ENCODE data around the gene PAPPA. TPM values are rescaled to one million over a fixed set of nuclear protein-coding genes. Genes with fewer than 3 reads are reported as not detected.

PAPPA gene
- total and polyA plus RNA-seq, 9 of the 15 experiments (the other 6 are each of a cell fraction or from before 2014, with no cell fraction given), result 0.06 to 0.18 (median 0.11) TPM

GRCh38 chr9:116309900-116310611 lies 156.5 kb downstream of the PAPPA start:
- no peaks in the 10 kb centered on the region for H3K36me3 ChIP-seq (ENCODE audit: control insufficient read depth, insufficient read depth, low read length)
- ATAC-seq (no peak), FAIRE-seq (no peak), DNase-seq (ENCODE audit: extremely low read depth in 1 of 4, low spot score in 3 of 4) (no peak)
- H3K4me3 ChIP-seq, result no peak overlapping the region
- no peaks in the 10 kb centered on the region for H3K79me2 ChIP-seq (ENCODE audit: control insufficient read depth, insufficient read depth, low read length)
- WGBS (ENCODE audit: insufficient coverage, low coverage, missing lambda C conversion rate), result 28% methylated on average over 3 of the region's 3 CpGs
- intact Hi-C loops (cut with micrococcal nuclease), result no loop called here
- POLR2A ChIA-PET, result no interaction called here
- H3K27me3 ChIP-seq (ENCODE audit: control insufficient read depth in 2 of 2, insufficient read depth in 2 of 2, low read length in 2 of 2), result no peaks in the 10 kb centered on the region
- no peaks in the 10 kb centered on the region for H3K9me3 ChIP-seq (replicated peaks; ENCODE audit: control insufficient read depth, insufficient read depth, low read depth, low read length)
- H3K9ac ChIP-seq (ENCODE audit: insufficient read depth in 1 of 2, low read depth in 2 of 2, low read length in 2 of 2), result no peak overlapping the region
- H2AFZ ChIP-seq (ENCODE audit: low read depth, low read length), result no peak overlapping the region
- no peaks in the 10 kb centered on the region for H3K9me1 ChIP-seq (ENCODE audit: control insufficient read depth, insufficient read depth, low read length)
- H3K4me2 ChIP-seq (ENCODE audit: insufficient read depth, low read length), result no peak overlapping the region
- no peaks in the 10 kb centered on the region for H4K20me1 ChIP-seq (replicated peaks; ENCODE audit: control insufficient read depth, insufficient read depth, low read length)
- BruUV-seq (replicated peaks), result no TSS peak
- TF ChIP-seq CBX2 (IDR thresholded peaks at IDR 0.05; ENCODE audit: insufficient read depth, low read length, poor library complexity, severe bottlenecking), result no peak
- TF ChIP-seq TFE3 (CRISPR knock-in tag; IDR thresholded peaks at IDR 0.05), result no peak
- TF ChIP-seq HEY1 (CRISPR knock-in tag; IDR thresholded peaks at IDR 0.05; ENCODE audit: borderline replicate concordance), result no peak
- no peak for TF ChIP-seq ID3 (CRISPR knock-in tag; IDR thresholded peaks at IDR 0.05)
- TF ChIP-seq ID3 (tag; IDR thresholded peaks at IDR 0.05), result no peak
- TF ChIP-seq FOXJ3 (CRISPR knock-in tag; IDR thresholded peaks at IDR 0.05), result no peak
- TF ChIP-seq FOXJ2 (tag; IDR thresholded peaks at IDR 0.05), result no peak
- no peak for TF ChIP-seq WHSC1 (IDR thresholded peaks at IDR 0.05; ENCODE audit: low read length)
- H3K4me1 ChIP-seq (replicated peaks in 1 of 2; ENCODE audit: control insufficient read depth in 2 of 2, insufficient read depth in 2 of 2, low read length in 2 of 2), result no peaks in the 10 kb centered on the region
- in situ Hi-C loops (cut with MboI), result no loop called here
- no peak overlapping the region for H3K27ac ChIP-seq (ENCODE audit: extremely low read depth, low read depth, low read length)
- CTCF ChIA-PET (ENCODE audit: low intra/inter-chr PET ratio), result no interaction called here
